Epithelial cell of prostate (primary cell): ENCODE results near the gene NUBPL.
"Not testable (repeated sequence)": the region's sequence is repeated elsewhere in the genome, so short reads cannot be mapped to it uniquely, and the experiment has no call there.

Source experiments
- DNase-seq: peaks from one replicate; pipeline ENCODE4 v3.0.0-alpha.2; 2011; ENCODE audit warnings: low read depth, low spot score
- H3K27ac ChIP-seq: fragments of 450-650 bp; 2 replicates; pipeline ENCODE4 v1.5.1; 2017; ENCODE audit warnings: mild to moderate bottlenecking

NUBPL gene

DNA sequence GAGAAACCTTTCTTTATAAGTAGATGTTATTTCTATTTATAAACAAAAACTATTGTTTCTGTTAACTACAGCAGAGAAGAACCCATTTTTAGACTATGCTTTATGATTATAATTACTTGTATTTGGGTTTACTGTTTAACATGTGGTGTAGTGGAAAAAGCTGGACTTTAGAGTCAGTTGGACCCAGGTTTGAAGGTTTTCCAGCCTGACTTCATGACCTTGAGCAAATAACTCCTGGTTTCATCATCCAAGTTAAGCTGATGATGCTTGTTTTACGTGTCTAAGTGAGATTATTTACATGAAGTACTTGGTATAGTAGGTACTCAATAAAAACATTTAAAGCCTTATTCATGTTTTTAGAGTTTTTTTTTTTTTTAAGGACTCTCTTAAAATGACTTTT lies 294.1 kb downstream of the NUBPL start:
- DNase-seq, result no peak
- no peak overlapping the region for H3K27ac ChIP-seq

DNA sequence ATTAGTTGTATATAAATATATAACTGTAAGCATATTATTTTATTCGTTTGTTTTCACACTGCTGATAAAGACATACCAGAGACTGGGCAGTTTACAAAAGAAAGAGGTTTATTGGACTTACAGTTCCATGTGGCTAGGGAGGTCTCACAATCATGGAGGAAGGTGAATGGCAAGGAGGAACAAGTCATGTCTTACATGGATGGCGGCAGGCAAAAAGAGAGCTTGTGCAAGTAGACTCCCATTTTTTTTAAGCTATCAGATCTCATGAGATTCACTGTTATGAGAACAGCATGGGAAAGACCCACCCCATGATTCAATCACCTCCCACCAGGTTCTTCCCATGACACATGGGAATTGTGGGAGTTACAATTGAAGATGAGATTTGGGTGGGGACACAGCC lies 294.8 kb downstream of the NUBPL start:
- not testable (repeated sequence) for H3K27ac ChIP-seq, DNase-seq

DNA sequence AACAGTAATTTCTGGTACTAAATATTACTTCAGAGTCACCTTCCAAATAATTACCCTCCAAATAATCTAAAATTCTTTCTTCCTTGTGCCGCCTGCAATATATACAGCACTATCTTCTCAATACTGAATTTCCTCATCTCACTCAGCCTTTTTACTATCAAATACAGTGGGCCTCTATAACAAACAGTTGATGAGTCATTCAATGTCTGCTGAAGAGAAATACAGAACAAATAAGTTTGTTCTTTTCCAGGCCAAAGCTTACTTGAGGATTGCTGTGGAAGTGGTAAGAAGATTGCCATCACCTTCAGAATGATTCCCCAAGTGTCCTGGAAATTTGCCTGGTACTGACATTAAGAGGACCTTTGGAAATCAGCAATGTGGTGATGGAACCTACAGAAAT lies 297.7 kb downstream of the NUBPL start:
- DNase-seq, result no peak
- H3K27ac ChIP-seq, result no peak overlapping the region

DNA sequence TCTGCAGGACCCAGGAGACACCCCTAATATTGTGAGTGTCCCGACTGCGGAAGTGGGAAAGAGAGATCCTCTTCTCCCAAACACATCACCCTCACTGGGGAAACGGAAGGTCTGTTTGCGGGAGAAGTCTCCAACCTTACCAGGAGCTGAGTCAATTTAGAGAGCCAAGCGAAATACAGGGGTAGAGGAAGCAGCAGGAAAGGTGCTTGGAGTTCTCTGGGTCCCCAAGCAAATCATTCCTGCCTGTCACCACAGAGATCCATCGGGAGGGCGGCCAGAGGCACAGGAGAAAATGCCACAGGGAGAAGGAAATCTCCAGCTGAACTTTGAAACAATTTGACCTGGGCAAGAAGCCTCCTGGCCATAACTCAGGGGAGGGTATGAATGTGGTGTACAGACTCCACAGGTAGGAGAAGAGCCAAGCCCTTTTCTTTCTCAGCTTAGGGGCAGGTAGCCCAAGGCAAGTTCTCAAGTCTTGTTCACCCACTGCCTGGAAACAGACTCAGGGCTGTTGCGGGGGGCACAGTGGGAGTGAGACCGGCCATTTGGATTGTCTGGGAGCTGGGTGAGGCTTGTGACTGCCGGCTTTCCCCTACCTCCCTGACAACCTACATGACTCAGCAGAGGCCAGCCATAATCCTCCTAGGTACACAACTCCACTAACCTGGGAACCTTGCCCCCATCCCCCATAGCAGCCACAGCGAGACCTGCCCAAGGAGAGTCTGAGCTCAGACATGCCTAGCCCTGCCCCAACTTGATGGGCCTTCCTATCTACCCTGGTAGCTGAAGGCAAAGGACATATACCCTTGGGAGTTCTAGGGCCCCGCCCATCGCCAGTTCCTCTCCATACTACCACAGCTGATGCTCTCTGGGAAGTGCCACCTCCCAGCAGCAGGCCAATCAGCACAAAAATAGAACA lies 304.0 kb downstream of the NUBPL start:
- DNase-seq, result peak; percentile 82
- peak overlapping the region; percentile 44 for H3K27ac ChIP-seq

DNA sequence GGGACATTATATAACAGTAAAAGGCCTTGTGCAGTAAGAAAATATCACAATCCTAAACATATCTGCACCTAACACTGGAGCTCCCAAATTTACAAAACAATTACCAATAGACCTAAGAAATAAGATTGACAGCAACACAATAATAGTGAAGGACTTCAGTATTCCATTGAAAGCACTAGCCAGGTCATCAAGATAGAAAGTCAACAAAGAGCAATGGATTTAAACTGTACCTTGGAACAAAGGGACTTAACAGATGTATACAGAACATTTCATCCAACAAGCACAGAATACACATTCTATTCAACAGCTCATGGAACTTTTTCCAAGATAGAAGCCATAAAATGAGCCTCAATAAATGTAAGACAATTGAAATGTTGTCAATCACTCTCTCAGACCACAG lies 306.4 kb downstream of the NUBPL start:
- no peak for DNase-seq
- H3K27ac ChIP-seq, result no peak overlapping the region

DNA sequence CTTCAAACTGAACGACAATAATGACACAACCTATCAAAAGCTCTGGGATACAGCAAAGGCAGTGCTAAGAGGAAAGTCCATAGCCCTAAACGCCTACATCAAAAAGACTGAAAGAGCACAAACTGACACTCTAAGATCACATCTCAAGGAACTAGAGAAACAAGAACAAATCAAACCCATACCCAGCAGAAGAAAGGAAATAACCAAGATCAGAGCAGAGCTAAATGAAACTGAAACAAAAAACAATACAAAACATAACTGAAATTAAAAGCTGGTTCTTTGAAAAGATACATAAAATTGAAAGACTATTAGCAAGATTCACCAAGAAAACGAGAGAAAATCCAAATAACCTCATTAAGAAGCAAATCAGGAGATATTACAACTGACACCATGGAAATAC lies 306.9 kb downstream of the NUBPL start:
- DNase-seq, H3K27ac ChIP-seq: not testable (repeated sequence)

DNA sequence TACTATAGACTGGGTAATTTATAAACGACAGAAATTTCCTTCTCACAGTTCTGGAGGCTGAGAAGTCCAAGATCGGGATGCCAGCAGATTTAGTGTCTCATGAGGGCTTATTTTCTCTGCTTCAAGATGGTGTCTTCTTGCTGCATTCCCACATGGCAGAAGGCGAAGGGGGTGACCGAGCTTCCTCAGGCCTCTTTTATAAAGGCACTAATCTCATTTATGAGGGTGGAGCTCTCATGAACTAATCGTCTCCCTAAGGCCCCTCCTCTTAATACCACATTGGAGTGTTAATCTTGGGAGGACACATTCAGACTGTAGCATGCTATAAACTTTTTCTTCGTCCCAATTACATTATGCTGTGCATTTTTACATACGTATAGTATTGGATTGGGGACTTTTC lies 315.5 kb downstream of the NUBPL start:
- DNase-seq, result no peak
- no peak overlapping the region for H3K27ac ChIP-seq

DNA sequence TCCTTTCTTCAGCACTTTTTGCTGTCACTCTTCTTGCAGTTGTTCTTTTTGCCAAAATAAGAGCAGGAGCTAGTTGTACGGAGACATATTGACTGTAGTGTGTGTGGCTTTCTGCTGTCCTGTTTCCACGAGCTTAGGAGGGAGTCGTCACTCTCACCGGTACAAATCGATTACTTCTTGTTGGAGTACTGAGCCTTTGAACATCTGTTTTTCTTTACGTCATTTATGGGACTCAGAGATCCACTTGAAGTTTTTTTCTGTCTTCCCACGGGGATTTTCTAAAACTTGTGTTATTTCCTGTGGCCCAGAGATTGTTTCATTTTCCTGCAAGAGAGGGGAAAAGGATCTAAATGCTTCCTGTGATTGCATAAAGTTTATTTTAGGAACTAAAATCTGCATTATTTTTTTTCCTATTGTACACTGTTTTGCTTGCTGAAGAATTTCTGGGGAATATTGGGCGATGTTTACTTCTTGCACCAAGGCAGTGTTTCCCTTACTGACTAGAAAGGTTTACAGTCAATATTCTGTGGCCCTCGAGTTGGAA lies 316.1 kb downstream of the NUBPL start:
- no peak for DNase-seq
- H3K27ac ChIP-seq, result no peak overlapping the region

DNA sequence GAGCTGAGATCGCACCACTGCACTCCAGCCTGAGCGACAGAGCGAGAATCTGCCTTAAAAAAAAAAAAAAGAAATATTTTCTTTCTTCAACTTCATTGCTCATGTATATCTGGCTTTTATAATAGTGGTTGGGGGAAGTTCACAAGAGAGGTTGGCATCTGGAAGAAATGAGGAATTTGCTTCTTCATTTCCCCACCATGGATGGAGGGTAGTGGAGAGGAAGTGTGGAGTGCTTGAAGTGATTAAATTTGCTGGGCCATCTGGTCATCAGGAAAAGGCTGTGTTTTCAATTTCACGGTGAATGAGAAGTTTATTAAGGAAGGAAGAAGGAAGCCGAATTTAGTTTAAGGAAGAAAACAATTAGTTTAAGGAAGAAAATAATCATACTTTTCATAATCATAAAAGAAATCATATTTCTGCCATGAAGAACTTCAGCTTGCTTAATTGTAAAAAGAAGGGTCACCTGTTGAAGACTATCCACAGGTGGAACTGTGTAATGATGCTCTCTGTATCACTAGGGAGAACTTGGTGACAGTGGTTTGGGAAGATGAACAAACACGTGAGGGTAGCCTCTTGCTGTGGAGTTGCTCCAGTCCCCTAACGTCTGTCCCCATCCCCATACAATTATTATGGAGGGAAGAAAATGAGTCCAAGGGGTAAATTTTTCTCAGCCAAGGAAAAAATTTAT lies 318.6 kb downstream of the NUBPL start:
- H3K27ac ChIP-seq, result no peak overlapping the region
- DNase-seq, result no peak

DNA sequence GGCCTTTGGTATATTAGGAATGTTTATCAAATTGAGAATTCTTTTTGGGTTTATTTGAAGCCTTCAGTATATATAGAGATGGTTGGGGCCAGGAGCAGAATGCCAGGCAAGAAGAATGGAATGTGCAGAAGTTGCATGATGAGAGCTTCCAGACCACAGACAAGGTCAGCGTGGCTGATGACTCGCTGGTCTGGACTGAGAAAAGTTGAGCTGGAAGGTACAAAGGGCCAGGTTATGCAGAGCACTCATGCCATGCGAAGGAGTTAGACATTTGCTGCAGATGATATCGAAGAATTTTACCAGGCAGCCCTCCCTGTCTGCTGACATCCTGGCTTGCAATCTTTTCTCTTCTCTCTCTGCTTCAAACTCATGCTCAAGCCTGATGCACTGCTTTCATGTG lies 319.7 kb downstream of the NUBPL start:
- H3K27ac ChIP-seq, result peak overlapping the region; percentile 42
- peak; percentile 34 for DNase-seq

DNA sequence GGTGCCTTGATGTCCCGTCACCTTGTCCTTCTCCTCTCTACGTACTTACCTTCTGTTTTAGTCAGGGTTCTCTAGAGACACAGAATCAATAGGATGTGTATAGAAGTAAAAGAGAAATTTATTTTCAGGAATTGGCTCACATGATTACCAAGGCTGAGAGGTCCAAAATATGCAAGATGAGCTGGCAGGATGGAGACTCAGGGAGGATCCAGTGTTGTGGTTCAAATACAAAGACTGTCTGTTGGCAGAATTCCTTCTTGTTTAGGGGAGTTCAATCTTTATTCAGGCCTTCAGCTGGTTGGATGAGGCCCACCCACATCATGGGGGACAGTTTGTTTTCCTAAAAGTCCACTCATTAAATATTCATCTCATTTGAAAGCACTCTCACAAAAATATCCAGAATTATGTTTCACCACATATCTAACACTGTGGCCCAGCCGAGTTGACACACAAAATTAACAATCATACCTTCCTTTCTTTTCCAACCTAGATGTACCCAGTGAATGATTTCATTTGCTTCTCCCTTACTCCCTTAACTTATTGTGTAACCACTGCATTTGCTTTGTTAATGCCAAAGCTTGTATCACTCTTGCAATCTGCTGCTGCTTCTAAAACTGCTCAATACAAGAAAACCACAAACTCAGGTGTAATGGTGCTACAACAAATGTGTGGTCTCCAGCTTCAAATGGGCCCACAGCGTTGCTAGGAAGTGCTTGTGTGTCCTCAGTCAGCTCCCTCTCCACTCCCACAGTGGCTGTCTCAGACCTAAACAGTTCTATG lies 320.5 kb downstream of the NUBPL start:
- H3K27ac ChIP-seq, result peak overlapping the region; percentile 42
- DNase-seq, result no peak

DNA sequence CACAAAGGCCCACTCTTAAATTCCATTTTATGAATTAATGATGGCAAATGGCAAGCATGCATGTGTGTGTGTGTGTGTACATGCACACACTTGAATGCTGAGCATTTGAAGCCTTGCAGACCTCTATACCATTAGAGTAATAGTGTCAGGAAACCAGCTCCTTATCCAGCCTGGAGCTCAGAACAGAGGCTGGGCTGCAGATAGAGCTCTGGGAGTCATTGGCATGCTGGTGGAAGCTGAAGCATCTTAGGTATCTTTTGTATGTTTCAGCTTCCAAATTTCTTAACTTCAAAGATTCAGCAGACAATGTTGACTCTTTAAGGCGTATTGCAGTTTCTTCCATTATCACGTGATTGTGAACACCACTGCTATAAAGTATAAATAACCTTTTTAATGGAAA lies 323.0 kb downstream of the NUBPL start:
- peak overlapping the region; percentile 46 for H3K27ac ChIP-seq
- no peak for DNase-seq

DNA sequence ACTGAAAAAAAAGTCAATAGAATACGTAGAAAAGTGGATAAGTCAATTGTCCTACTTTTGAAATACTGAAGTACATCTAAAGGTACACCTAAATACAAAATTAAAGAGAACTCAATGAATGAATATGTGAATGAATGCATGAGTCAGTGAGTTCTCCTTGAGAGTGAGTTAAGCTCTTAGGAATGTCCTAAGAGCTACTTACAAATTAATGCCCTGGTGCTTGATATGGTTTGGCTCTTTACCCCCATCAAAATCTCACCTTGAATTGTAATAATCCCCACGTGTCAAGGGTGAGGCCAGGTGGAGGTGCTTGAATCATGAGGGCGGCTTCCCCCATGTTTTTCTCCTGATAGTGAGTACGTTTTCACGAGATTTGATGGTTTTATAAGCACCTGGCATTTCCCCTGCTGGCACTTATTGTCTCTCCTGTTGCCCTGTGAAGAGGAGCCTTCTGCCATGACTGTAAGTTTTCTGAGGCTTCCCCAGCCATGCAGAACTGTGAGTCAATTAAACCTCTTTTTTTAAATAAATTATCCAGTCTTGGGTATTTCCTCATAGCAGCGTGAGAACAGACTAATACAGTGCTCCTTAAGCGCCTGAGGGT lies 323.7 kb downstream of the NUBPL start:
- no peak for DNase-seq
- H3K27ac ChIP-seq, result peak overlapping the region; percentile 46

DNA sequence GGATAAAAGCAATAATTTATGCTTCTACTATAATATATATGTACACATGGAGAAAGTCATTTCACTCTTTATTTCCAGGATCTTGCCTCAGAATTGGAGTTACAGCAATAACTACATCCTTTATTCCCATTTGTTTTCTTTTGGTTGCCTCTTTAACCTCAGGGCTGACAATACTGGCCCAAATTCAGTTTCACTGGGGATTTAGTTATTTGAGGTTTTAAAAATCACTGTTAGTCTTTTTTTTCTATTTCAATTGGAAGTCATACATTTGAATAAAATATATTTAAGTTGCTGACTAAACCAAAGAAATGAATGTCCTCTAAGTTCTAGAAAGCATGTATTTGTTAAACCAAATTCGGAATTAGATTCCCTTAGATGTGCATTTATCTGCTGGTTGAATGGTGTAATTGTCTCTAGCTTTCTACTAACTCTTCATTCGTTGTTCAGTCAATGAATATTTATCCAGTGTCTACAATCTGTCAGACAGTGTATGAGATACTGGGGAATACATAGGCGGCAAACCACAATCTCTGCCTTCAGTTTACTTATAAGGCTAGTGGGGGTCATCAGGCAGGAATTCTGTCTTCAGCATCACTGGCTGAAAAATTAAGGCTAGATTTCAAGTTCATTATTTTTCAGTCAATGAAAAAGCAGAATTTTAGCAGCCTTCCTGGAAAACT lies 325.1 kb downstream of the NUBPL start:
- no peak overlapping the region for H3K27ac ChIP-seq

DNA sequence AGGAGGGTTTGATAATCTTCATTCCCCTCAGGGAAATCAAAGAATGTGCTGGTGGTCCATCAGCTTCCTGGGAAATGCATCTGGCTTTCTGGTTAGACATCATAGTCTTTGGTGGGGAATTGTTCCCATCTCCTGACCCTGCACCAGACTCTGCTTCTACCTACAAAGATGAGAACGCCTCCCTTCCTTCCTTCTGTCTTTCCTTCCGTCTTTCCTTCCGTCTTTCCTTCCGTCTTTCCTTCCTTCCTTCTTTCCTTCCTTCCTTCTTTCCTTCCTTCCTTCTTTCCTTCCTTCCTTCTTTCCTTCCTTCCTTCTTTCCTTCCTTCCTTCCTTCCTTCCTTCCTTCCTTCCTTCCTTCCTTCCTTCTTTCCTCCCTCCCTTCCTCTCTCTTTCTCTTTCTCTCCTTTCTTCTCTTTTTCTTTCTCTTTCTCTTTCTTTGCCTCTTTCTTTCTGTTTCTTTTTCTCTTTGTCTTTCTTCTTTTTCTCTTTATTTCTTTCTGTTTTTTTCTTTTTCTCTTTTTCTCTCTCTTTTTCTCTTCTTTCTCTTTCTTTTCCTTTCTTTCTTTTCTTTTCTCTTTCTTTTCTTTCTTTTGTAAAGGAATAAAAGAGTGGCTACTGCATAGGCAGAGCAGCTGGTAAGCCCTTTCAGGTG lies 326.9 kb downstream of the NUBPL start:
- H3K27ac ChIP-seq, result no peak overlapping the region
- DNase-seq, result no peak

More for the DNA sequence above, 325.1 kb downstream of the NUBPL start:
- DNase-seq, result no peak

DNA sequence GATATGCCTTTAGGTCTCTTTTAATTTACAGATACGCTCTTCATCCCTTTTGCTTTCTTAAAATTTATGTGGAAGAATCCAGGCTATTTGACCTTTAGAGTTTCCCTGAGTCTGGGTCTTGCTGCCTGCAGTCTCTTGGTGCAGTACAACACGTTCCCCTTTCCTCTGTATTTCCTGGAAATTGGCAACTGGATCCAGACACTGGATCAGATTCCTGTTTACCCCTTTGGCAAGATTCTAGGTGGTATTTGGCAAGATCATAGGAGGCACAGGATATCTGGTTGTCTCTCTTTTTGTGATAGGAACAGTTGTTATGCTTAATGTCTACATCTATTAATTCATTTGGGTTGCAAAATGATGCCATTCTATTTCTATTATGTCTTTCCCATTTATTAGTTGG lies 328.1 kb downstream of the NUBPL start:
- no peak for DNase-seq
- no peak overlapping the region for H3K27ac ChIP-seq

DNA sequence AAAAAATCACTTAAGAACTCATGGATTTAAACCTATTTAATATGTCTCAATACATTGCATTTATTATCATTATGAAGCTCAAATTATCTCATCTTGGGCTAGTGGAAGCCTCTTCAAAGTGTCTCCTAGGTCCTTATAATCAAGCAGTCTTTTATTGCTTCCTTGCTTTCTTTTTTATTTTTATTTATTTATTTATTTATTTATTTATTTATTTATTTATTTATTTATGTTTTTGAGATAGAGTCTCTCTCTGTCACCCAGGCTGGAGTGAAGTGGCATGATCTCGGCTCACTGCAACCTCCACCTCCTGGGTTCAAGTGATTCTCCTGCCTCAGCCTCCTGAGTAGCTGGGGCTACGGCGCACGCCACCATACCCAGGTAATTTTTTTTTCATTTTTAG lies 329.0 kb downstream of the NUBPL start:
- DNase-seq, H3K27ac ChIP-seq: not testable (repeated sequence)

DNA sequence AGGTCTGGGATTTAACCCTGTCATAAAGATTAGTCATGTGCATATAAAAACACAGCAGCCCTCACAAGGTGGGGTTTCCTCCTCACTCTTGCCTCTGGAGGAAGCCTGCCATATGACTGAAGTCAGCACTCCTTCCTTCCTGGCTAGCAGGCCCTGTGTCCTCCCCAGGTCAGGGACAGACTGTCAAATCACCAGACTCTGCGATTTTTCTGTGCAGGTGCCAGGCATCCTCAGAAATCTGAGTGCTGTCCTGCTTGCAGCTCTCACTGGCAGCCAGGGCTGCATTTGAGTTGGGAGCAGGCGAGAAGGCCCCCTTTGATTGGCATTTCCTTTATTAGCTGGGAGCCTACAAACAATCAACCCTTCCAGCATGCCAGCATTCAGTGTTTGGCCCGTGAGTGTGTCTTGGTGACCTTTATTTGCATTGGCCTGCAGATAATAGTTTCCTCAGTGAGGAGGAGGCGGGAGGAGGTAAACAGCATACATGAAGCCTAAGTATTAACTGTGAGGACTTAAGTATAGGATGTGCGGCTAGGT lies 332.1 kb downstream of the NUBPL start:
- DNase-seq, result no peak
- H3K27ac ChIP-seq, result no peak overlapping the region

DNA sequence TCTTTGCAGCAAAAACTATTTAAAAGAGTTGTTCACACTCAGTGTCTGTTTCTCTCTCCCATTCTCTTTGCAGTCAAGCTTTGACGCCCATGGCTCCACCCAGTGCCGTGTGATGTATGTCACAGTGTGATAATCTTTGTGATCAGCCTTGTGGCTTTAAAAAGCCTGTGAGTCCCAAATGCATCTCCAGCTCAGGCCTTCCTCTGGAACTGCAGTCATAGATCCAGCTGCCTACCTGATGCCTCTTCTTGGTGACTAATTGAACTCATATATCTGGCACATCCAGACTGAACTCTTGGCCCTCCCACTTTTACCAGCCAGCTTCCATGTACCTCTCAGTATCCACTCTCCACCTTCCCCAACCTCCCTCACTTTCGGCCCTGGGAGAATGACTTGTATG lies 333.1 kb downstream of the NUBPL start:
- peak overlapping the region; percentile 36 for H3K27ac ChIP-seq
- DNase-seq, result peak; percentile 34
